Mesodermal cell (in vitro differentiated cells): ENCODE data around the gene CUEDC1. TPM values are rescaled to one million over a fixed set of nuclear protein-coding genes. Genes with fewer than 3 reads are reported as not detected.

Experiments used
- H3K27ac ChIP-seq: 2 replicates; pipeline ENCODE4 v1.7.0; 2013; ENCODE audit warnings: mild to moderate bottlenecking, low read depth, low read length, moderate library complexity; ENCODE audit not compliant: severe bottlenecking
- H3K36me3 ChIP-seq: 2 replicates; pipeline ENCODE4 v1.7.1; 2013; ENCODE audit warnings: mild to moderate bottlenecking, low read length, moderate library complexity; ENCODE audit not compliant: control insufficient read depth, insufficient read depth
- H3K4me1 ChIP-seq: one replicate; pipeline ENCODE4 v1.7.1; 2013; ENCODE audit warnings: mild to moderate bottlenecking, low read length; ENCODE audit not compliant: insufficient read depth, control insufficient read depth, poor library complexity, severe bottlenecking
- H3K4me3 ChIP-seq: 2 replicates; pipeline ENCODE4 v1.7.0; 2013; ENCODE audit warnings: low read length, control low read depth, mild to moderate bottlenecking; ENCODE audit not compliant: insufficient read depth, poor library complexity, severe bottlenecking; ENCODE audit errors: extremely low read depth
- H3K9me3 ChIP-seq: 2 replicates; pipeline ENCODE4 v1.7.1; 2013; ENCODE audit warnings: mild to moderate bottlenecking, low read length, moderate library complexity; ENCODE audit not compliant: control insufficient read depth
- WGBS, 2 experiments: methylation state at CpG; one replicate each; pipeline ENCODE4 v1.1.5; 2013; ENCODE audit warnings: missing lambda C conversion rate in 2 of 2; ENCODE audit not compliant: insufficient coverage in 2 of 2; 5-methylcytosine and 5-hydroxymethylcytosine counted together
- polyA plus RNA-seq, 2 experiments: library from polyadenylated mRNA; stranded (reverse); fragments of 50-300 nt; gene quantifications; one replicate each; pipeline ENCODE4 v1.2.3, GENCODE V29; 2013

CUEDC1 gene, protein sequence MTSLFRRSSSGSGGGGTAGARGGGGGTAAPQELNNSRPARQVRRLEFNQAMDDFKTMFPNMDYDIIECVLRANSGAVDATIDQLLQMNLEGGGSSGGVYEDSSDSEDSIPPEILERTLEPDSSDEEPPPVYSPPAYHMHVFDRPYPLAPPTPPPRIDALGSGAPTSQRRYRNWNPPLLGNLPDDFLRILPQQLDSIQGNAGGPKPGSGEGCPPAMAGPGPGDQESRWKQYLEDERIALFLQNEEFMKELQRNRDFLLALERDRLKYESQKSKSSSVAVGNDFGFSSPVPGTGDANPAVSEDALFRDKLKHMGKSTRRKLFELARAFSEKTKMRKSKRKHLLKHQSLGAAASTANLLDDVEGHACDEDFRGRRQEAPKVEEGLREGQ
- 17.0 TPM for polyA plus RNA-seq (2013, experiment 1 of 2)
- 17.3 TPM for polyA plus RNA-seq (2013, experiment 2 of 2)

DNA sequence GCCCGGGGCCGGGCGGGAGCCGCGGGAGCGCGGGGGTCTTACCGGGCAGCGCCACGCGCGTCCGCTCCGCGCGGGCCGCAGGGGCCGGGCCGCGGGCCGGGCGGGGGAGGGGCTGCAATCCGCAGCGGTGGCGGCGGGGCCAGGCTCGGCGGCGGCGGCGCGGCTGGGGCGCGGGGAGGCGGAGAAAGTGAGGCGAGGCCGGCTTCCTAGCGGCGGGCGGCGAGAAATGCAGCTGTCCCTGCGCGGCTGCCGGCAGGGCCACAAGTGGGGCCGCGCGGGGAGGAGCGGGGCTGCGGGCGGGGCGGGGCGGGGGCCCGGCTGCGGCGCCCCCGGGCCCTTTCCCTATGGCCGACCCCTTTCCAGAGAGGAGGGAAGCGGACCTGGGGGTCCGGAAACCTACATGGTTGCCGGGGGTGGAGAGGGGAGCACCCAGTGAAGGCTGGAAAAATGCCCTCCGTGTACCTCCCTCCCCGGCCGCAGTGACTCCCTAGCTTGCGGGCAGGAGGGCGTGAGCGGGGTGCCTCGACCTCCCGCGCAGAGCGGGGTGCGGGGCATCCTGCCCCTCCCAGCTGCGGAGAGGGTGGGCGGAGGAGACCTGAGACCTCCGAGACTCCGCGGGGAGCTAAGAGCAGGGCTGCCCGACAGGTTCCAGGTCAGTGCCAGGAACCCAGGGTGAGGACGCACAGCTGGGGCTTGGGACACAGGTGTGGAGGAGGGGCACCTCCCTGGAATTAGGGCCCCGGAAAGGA is at the start of gene CUEDC1:
Gene CUEDC1 (minus strand): TSS at position 230 of the 749 bp plus-strand sequence. CDS start 69,848 bp downstream, outside the sequence.
- Histone ChIP-seq H3K4me3 (peak within 1 kb of the TSS; percentile 65), H3K4me1 (peaks cover 42% of the 10 kb centered on the region), H3K36me3 (no peaks in the 10 kb centered on the region), H3K9me3 (no peaks in the 10 kb centered on the region), H3K27ac (peak within 1 kb of the TSS; percentile 84)
- 1% methylated on average over 58 to 70 of the region's 79 CpGs for WGBS, 2 experiments

DNA sequence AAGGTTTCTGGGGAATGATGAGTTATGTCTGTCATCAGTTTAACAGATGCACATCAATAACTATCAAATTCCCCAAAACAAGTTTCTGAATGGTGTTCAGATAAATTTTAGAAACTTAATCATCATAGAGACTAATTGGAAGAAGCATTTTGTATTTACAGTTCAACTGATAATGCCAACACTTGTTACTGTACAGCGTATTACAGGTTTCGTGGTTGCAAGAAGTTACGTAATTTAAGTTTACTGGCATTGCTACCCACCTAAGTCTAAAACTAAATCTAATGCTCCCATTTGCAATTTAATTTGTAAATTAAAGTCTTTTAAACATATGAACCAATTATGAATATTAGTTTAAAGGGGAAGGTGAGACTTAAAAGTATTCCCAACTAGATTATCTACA is 48.8 kb upstream of the CUEDC1 start:
- Histone ChIP-seq H3K4me1 (peaks cover 33% of the 10 kb centered on the region), H3K27ac (no peak overlapping the region), H3K9me3 (no peaks in the 10 kb centered on the region), H3K4me3 (no peak overlapping the region), H3K36me3 (peaks cover 64% of the 10 kb centered on the region)
- no CpG with 5 or more reads among the region's 3 CpGs for WGBS, 2 experiments

- no peak overlapping the region for H3K27ac ChIP-seq
- 83% methylated on average over 1 of the region's 2 CpGs; no CpG with 5 or more reads in 1 of the 2 experiments for WGBS, 2 experiments
Observed at GRCh38 chr17:58002973-58003372, 47.8 kb upstream of the CUEDC1 start.

GRCh38 chr17:58002154-58002948 is 47.1 kb upstream of the CUEDC1 start:
- H3K27ac ChIP-seq, result no peak overlapping the region
- peaks cover 77% of the 10 kb centered on the region for H3K36me3 ChIP-seq
- no peak overlapping the region for H3K4me3 ChIP-seq
- WGBS, 2 experiments, result 84 to 91% methylated on average over 3 to 4 of the region's 4 CpGs
- no peaks in the 10 kb centered on the region for H3K9me3 ChIP-seq
- H3K4me1 ChIP-seq, result peaks cover 28% of the 10 kb centered on the region

More at GRCh38 chr17:58002973-58003372, 47.8 kb upstream of the CUEDC1 start:
- Histone ChIP-seq H3K4me1 (peaks cover 28% of the 10 kb centered on the region), H3K36me3 (peaks cover 71% of the 10 kb centered on the region), H3K4me3 (no peak overlapping the region), H3K9me3 (no peaks in the 10 kb centered on the region)

DNA sequence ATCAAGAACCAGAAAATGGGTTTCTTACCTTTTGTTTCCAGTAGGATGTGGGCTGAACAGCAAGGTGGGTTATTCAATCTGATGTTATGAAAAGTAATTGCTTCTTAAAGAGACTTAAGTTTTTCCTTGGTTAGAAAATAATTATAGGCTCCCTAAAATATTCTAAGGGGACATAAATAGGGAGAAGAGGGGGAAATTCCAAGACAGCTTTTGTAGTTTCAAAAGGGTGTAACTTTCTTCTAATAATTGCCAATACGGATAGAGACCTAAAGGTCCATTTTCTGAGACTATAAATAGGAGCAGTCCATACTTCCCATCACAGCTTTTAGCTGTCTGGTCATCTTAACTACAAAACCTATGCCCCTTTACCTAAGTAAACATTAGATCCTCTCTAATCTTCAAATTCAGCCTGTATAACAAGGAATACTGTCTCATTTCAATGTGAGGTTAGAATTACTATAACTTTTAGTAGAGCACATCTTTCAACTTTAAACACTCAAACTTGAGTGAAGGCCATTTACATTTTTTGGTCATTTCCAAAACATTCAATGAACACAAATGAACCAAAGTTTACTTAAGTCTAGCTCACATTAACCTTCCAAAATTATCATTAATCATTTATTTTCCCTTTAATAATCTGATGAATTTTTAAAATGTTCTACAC is 46.4 kb upstream of the CUEDC1 start:
- WGBS, 2 experiments, result no CpG with 5 or more reads among the region's 1 CpG
- Histone ChIP-seq H3K27ac (no peak overlapping the region), H3K36me3 (peaks cover 81% of the 10 kb centered on the region), H3K4me1 (peaks cover 28% of the 10 kb centered on the region), H3K4me3 (no peak overlapping the region), H3K9me3 (no peaks in the 10 kb centered on the region)

DNA sequence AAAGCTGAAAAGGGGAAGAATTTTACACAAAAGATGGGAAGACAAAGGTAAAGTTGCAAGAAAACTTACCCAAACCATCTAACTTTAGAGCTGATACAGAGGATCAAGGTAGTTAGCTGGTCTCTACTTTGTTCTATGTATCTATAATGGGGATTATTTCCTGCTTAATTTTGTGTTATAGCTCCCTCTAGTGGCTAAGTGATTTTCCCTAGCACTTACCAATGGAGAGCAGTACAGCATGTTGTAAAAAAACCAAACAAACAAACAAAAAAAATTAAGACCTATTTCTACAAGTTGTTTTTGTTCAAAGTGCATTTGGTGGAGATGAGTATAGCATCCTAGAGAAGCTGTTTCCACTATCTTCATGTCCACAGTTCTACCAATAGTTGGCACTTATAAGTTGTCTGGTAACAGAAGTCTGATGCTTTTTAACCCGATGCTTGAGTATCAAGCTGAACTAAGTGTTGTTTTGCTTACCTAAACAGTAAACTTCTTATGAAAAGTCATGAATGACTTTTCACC is 44.3 kb upstream of the CUEDC1 start:
- no peaks in the 10 kb centered on the region for H3K9me3 ChIP-seq
- H3K4me1 ChIP-seq, result peaks cover 20% of the 10 kb centered on the region
- H3K4me3 ChIP-seq, result no peak overlapping the region
- H3K27ac ChIP-seq, result no peak overlapping the region
- WGBS, 2 experiments, result 100% methylated on average over 1 of the region's 1 CpG; no CpG with 5 or more reads in 1 of the 2 experiments
- H3K36me3 ChIP-seq, result peaks cover 65% of the 10 kb centered on the region

GRCh38 chr17:57999010-57999495 is 43.8 kb upstream of the CUEDC1 start:
- H3K9me3 ChIP-seq, result no peaks in the 10 kb centered on the region
- no peak overlapping the region for H3K4me3 ChIP-seq
- peaks cover 61% of the 10 kb centered on the region for H3K36me3 ChIP-seq
- H3K27ac ChIP-seq, result no peak overlapping the region
- peaks cover 15% of the 10 kb centered on the region for H3K4me1 ChIP-seq

- H3K36me3 ChIP-seq, result peaks cover 44% of the 10 kb centered on the region
- 100% methylated on average over 1 of the region's 3 CpGs for WGBS, 2 experiments
Observed at GRCh38 chr17:57997085-57997809, 42.0 kb upstream of the CUEDC1 start.

DNA sequence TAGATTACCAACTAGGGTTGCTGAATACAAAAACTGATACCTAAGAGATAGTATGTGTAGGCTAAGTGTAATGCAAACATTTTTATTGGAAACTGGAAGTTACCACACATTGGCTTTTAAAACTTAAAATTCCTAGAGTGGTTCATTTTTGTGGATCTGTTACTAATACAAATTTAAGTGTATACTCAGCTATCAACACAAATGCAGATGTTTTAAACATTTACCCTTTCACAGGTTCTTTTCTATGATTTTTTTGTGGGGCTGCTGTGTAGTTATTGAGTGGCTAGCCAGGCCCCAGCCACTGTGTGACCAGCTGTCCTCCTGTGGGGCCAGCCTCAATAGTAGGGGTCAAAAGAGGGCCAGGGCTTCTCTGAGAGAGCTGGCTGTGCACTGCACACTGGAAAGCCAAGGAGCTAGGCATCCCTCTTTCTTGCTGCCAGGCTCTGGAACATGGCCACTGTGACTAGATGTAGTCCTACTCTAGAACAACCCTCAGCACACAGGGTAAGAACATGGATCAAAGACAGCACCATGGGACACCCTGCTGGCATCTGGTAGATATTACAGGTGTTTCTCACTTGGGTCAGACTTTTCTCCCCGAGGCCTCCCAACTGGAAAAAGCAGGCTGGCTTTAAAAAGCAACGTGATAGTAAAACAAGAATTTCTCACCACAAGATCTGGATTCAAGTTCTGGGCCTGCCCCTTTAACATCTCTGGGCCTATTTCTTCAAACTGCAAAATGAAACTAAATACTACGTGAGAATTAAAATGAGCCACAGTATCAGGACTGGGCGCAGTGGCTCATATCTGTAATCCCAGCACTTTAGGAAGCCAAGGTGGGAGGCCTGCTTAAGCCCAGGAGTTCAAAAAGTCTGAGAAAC is 40.1 kb upstream of the CUEDC1 start:
- H3K36me3 ChIP-seq, result peaks cover 36% of the 10 kb centered on the region
- WGBS, 2 experiments, result 72 to 73% methylated on average over 4 of the region's 4 CpGs
- H3K4me3 ChIP-seq, result no peak overlapping the region
- H3K9me3 ChIP-seq, result no peaks in the 10 kb centered on the region
- H3K27ac ChIP-seq, result peak overlapping the region; percentile 37
- peaks cover 12% of the 10 kb centered on the region for H3K4me1 ChIP-seq

More at GRCh38 chr17:57997085-57997809, 42.0 kb upstream of the CUEDC1 start:
- Histone ChIP-seq H3K4me3 (no peak overlapping the region), H3K27ac (no peak overlapping the region), H3K4me1 (peaks cover under 1% of the 10 kb centered on the region), H3K9me3 (no peaks in the 10 kb centered on the region)
